H9 (cell line): ENCODE data around the gene S100A8. TPM values are rescaled to one million over a fixed set of nuclear protein-coding genes. Genes with fewer than 3 reads are reported as not detected.

Experiments
- DNase-seq: peaks from one replicate; pipeline ENCODE4 v3.0.0-alpha.2; 2017
- H2AFZ ChIP-seq: one replicate; pipeline ENCODE4 v1.6.1; 2013; ENCODE audit warnings: mild to moderate bottlenecking, low read length, control low read depth, moderate library complexity
- H2AK5ac ChIP-seq: 2 replicates; pipeline ENCODE4 v1.6.1; 2013; ENCODE audit warnings: low read length, control low read depth, mixed read lengths; ENCODE audit not compliant: insufficient read length
- H2BK120ac ChIP-seq: one replicate; pipeline ENCODE4 v1.6.1; 2013; ENCODE audit warnings: low read depth, mild to moderate bottlenecking, low read length, control low read depth, inconsistent platforms; ENCODE audit not compliant: poor library complexity, severe bottlenecking
- H2BK12ac ChIP-seq: 2 replicates; pipeline ENCODE4 v1.6.1; 2013; ENCODE audit warnings: low read length, control low read depth, mixed read lengths, low read depth; ENCODE audit not compliant: insufficient read length
- H2BK15ac ChIP-seq: 2 replicates; pipeline ENCODE4 v1.6.1; 2013; ENCODE audit warnings: low read depth, low read length, control low read depth
- H2BK20ac ChIP-seq: one replicate; pipeline ENCODE4 v1.6.1; 2013; ENCODE audit warnings: low read depth, mild to moderate bottlenecking, low read length, control low read depth, inconsistent platforms; ENCODE audit not compliant: poor library complexity, severe bottlenecking
- H2BK5ac ChIP-seq: 2 replicates; pipeline ENCODE4 v1.6.1; 2013; ENCODE audit warnings: low read length, control low read depth, mixed read lengths; ENCODE audit not compliant: insufficient read length
- H3K14ac ChIP-seq: 2 replicates; pipeline ENCODE4 v1.6.1; 2013; ENCODE audit warnings: low read length, control low read depth; ENCODE audit not compliant: insufficient read depth
- H3K18ac ChIP-seq: 2 replicates; pipeline ENCODE4 v1.6.1; 2013; ENCODE audit warnings: low read depth, mild to moderate bottlenecking, mixed read lengths, low read length, control low read depth; ENCODE audit not compliant: insufficient read length
- H3K23ac ChIP-seq: 2 replicates; pipeline ENCODE4 v1.6.1; 2013; ENCODE audit warnings: low read length, control low read depth, mixed read lengths, low read depth; ENCODE audit not compliant: insufficient read length
- H3K23me2 ChIP-seq: 2 replicates; pipeline ENCODE4 v1.6.1; 2013; ENCODE audit warnings: low read depth, mild to moderate bottlenecking, mixed read lengths, low read length, control low read depth; ENCODE audit not compliant: insufficient read length, poor library complexity, severe bottlenecking
- H3K27ac ChIP-seq: 2 replicates; pipeline ENCODE4 v1.5.1; 2013; ENCODE audit warnings: low read length, control low read depth, mixed read lengths, low read depth; ENCODE audit not compliant: insufficient read length
- H3K27me3 ChIP-seq: 2 replicates; pipeline ENCODE4 v1.6.1; 2013; ENCODE audit warnings: low read length, control low read depth, inconsistent platforms; ENCODE audit not compliant: insufficient read depth
- H3K4ac ChIP-seq: 2 replicates; pipeline ENCODE4 v1.6.1; 2013; ENCODE audit warnings: low read depth, mild to moderate bottlenecking, control low read depth, inconsistent platforms, low read length, moderate library complexity
- H3K4me1 ChIP-seq: 2 replicates; pipeline ENCODE4 v1.6.1; 2013; ENCODE audit warnings: low read length, control low read depth, inconsistent platforms; ENCODE audit not compliant: insufficient read depth
- H3K4me2 ChIP-seq: 2 replicates; pipeline ENCODE4 v1.6.1; 2013; ENCODE audit warnings: low read length, control low read depth, mixed read lengths; ENCODE audit not compliant: insufficient read length, insufficient read depth
- H3K56ac ChIP-seq: 2 replicates; pipeline ENCODE4 v1.6.1; 2013; ENCODE audit warnings: low read depth, mild to moderate bottlenecking, mixed read lengths, low read length, control low read depth; ENCODE audit not compliant: insufficient read length
- H3K79me1 ChIP-seq: 2 replicates; pipeline ENCODE4 v1.6.1; 2013; ENCODE audit warnings: low read depth, mild to moderate bottlenecking, moderate library complexity, low read length, control low read depth, inconsistent platforms; ENCODE audit not compliant: insufficient read depth, poor library complexity, severe bottlenecking
- H3K79me2 ChIP-seq: 2 replicates; pipeline ENCODE4 v1.6.1; 2013; ENCODE audit warnings: low read length, control low read depth, inconsistent platforms; ENCODE audit not compliant: insufficient read depth
- H3K9ac ChIP-seq: 2 replicates; pipeline ENCODE4 v1.6.1; 2013; ENCODE audit warnings: low read length, control low read depth, mixed read lengths; ENCODE audit not compliant: insufficient read length; ENCODE audit errors: extremely low read depth
- H3K9me3 ChIP-seq: one replicate; pipeline ENCODE4 v1.6.1; 2013; ENCODE audit warnings: low read depth, low read length, inconsistent platforms; ENCODE audit not compliant: control insufficient read depth
- H3T11ph ChIP-seq: one replicate; pipeline ENCODE4 v1.6.1; 2013; ENCODE audit warnings: mild to moderate bottlenecking, low read length, control low read depth, inconsistent platforms
- H4K20me1 ChIP-seq: one replicate; pipeline ENCODE4 v1.6.1; 2013; ENCODE audit not compliant: control insufficient read depth, insufficient read length, insufficient read depth
- H4K5ac ChIP-seq: 2 replicates; pipeline ENCODE4 v1.6.1; 2013; ENCODE audit warnings: low read depth, mild to moderate bottlenecking, mixed read lengths, low read length, control low read depth; ENCODE audit not compliant: insufficient read length
- H4K8ac ChIP-seq: replicated peaks from 2 replicates; pipeline ENCODE4 v1.6.1; 2013; ENCODE audit warnings: low read length, control low read depth, mixed read lengths, low read depth; ENCODE audit not compliant: insufficient read length
- H4K91ac ChIP-seq: 2 replicates; pipeline ENCODE4 v1.6.1; 2013; ENCODE audit warnings: low read depth, mild to moderate bottlenecking, moderate library complexity, mixed read lengths, low read length, control low read depth; ENCODE audit not compliant: insufficient read length
- H3K27ac Mint-ChIP-seq, 3 experiments: 2 replicates in 2 of 3; 3 replicates in 1 of 3; pipeline ENCODE4 v1.8.0; 2020 to 2021; ENCODE audit warnings: mixed read lengths in 3 of 3, mild to moderate bottlenecking in 1 of 3, moderate library complexity in 1 of 3
- H3K27me3 Mint-ChIP-seq: 2 replicates; pipeline ENCODE4 v1.8.0; 2021; ENCODE audit warnings: low read depth, mild to moderate bottlenecking, moderate library complexity, mixed read lengths
- H3K36me3 Mint-ChIP-seq, 3 experiments: 2 replicates in 2 of 3; 3 replicates in 1 of 3; pipeline ENCODE4 v1.8.0; 2020 to 2021; ENCODE audit warnings: low read depth in 3 of 3, mixed read lengths in 3 of 3; ENCODE audit not compliant: insufficient read depth in 1 of 3
- H3K4me1 Mint-ChIP-seq, 2 experiments: 2 replicates each; pipeline ENCODE4 v1.8.0; 2020; ENCODE audit warnings: mixed read lengths in 2 of 2
- H3K4me3 Mint-ChIP-seq, 2 experiments: 2 replicates in 1 of 2; 3 replicates in 1 of 2; pipeline ENCODE4 v1.8.0; 2020 to 2021; ENCODE audit warnings: mild to moderate bottlenecking in 2 of 2, mixed read lengths in 2 of 2, moderate library complexity in 1 of 2
- H3K9me3 Mint-ChIP-seq, 2 experiments: 2 replicates in 1 of 2; 3 replicates in 1 of 2; pipeline ENCODE4 v1.8.0; 2020; ENCODE audit warnings: mild to moderate bottlenecking in 2 of 2, mixed read lengths in 2 of 2, moderate library complexity in 1 of 2
- WGBS: extraction: QIAGEN DNeasy Blood & Tissue Kit; methylation state at CpG from one replicate; pipeline ENCODE4 v1.1.7; 2013; ENCODE audit warnings: missing lambda C conversion rate, low lambda C conversion rate, mixed read lengths; ENCODE audit not compliant: insufficient read length; ENCODE audit errors: extremely low coverage; 5-methylcytosine and 5-hydroxymethylcytosine counted together
- total RNA-seq: library from RNA; stranded (reverse); gene quantifications from 2 replicates; pipeline ENCODE4 v1.2.1, GENCODE V29; 2021
- TF ChIP-seq, protein P1 (sequence below): fragments of 200-600 bp; sonication (generic); conservative IDR thresholded peaks from 3 replicates; pipeline ENCODE4 v1.8.0; 2021; ENCODE audit warnings: antibody characterized with exemption, mild to moderate bottlenecking

S100A8 gene
- total RNA-seq, 1 experiment from 2014 or later, result not detected

DNA sequence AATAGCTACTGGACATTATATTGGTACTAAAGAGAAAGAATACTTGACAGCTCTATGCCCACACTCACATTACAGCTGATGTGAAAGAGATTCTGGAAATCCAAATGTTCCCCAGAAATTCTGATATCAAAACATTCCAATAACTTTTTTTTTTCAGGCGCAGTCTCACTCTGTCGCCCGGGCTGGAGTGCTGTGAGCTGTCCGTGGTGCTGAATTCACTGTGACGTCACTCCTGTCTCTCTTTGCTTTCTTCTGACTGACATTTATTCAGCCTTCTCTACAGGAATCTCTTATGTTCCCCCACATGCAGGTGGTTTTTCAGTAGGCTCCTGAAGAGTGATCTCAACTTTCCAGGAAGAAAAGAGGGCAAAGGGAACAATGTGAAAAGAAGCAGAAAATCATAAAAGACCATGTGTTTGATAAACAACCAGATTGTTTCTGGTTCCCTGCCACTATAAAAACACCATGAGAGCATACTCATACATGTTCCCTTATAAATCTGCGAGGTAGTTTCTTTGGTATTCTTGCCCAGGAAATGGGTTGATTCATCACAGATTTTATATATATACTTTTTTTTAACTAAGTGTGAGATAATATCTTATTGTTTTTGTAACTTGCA is 31.7 kb upstream of the S100A8 start:
- Mint-ChIP-seq H3K4me1 (no peaks in the 10 kb centered on the region), H3K27me3 (peaks cover 21% of the 10 kb centered on the region), H3K36me3 (no peaks in the 10 kb centered on the region), H3K27ac (no peak overlapping the region), H3K4me3 (no peak overlapping the region), H3K9me3 (peaks cover 0 to 3% of the 10 kb centered on the region in 2 experiments; a peak in 1 of 5 replicates)
- Histone ChIP-seq H3K9ac (no peak overlapping the region), H3K9me3 (no peaks in the 10 kb centered on the region), H3K56ac (no peak overlapping the region), H3K4me1 (no peaks in the 10 kb centered on the region), H4K91ac (no peak overlapping the region), H2AK5ac (no peak overlapping the region), H3K23ac (no peak overlapping the region), H3K23me2 (no peaks in the 10 kb centered on the region), H3K14ac (no peak overlapping the region), H3K4ac (no peak overlapping the region), H3K4me2 (no peak overlapping the region), H2BK15ac (no peak overlapping the region), H2BK12ac (no peak overlapping the region), H4K8ac (no peak overlapping the region), H2BK20ac (no peak overlapping the region), H2AFZ (no peak overlapping the region), H4K5ac (no peak overlapping the region), H3K79me1 (no peaks in the 10 kb centered on the region), H3K79me2 (no peaks in the 10 kb centered on the region), H3K27ac (no peak overlapping the region), H3T11ph (no peak overlapping the region), H2BK120ac (no peak overlapping the region), H4K20me1 (no peaks in the 10 kb centered on the region), H2BK5ac (no peak overlapping the region), H3K18ac (no peak overlapping the region), H3K27me3 (no peaks in the 10 kb centered on the region)
- WGBS, result no CpG with 5 or more reads among the region's 6 CpGs
- TF ChIP-seq, protein P1, sequence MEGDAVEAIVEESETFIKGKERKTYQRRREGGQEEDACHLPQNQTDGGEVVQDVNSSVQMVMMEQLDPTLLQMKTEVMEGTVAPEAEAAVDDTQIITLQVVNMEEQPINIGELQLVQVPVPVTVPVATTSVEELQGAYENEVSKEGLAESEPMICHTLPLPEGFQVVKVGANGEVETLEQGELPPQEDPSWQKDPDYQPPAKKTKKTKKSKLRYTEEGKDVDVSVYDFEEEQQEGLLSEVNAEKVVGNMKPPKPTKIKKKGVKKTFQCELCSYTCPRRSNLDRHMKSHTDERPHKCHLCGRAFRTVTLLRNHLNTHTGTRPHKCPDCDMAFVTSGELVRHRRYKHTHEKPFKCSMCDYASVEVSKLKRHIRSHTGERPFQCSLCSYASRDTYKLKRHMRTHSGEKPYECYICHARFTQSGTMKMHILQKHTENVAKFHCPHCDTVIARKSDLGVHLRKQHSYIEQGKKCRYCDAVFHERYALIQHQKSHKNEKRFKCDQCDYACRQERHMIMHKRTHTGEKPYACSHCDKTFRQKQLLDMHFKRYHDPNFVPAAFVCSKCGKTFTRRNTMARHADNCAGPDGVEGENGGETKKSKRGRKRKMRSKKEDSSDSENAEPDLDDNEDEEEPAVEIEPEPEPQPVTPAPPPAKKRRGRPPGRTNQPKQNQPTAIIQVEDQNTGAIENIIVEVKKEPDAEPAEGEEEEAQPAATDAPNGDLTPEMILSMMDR, result no peak
- peak; percentile 62 for DNase-seq
